Activated CD8-positive, alpha-beta T cell treated with anti-CD3 and anti-CD28 coated beads for 36 hours (primary cell): ENCODE results near the gene SMOC2. TPM values are rescaled to one million over a fixed set of nuclear protein-coding genes. Genes with fewer than 3 reads are reported as not detected.

Experiments used
- ATAC-seq: fragments of 200-7000 bp; cut with Tn5 transposase; one replicate; pipeline ENCODE4 v1.10.0; 2021; ENCODE audit warnings: mild to moderate bottlenecking, moderate library complexity
- CTCF ChIA-PET: fragments of 350-600 bp; sonication (Branson Sonifier 250); formaldehyde crosslinking; loops from one replicate; lab custom pipeline; 2021; ENCODE audit warnings: antibody characterized with exemption; lab: Charles Lee
- POLR2A ChIA-PET: fragments of 350-600 bp; sonication (Branson Sonifier 250); formaldehyde crosslinking; loops from one replicate; lab custom pipeline; 2021; ENCODE audit warnings: antibody characterized with exemption; lab: Charles Lee
- DNase-seq: peaks from one replicate; pipeline ENCODE4 v3.0.0-alpha.2; 2020
- H3K27ac Mint-ChIP-seq: one replicate; pipeline ENCODE4 v1.8.0; 2021; ENCODE audit warnings: mild to moderate bottlenecking, mixed read lengths
- H3K27me3 Mint-ChIP-seq: one replicate; pipeline ENCODE4 v1.8.0; 2021; ENCODE audit warnings: mixed read lengths
- H3K36me3 Mint-ChIP-seq: one replicate; pipeline ENCODE4 v1.8.0; 2021; ENCODE audit warnings: low read depth, mixed read lengths
- H3K4me1 Mint-ChIP-seq: one replicate; pipeline ENCODE4 v1.8.0; 2021; ENCODE audit warnings: low read depth, mixed read lengths
- H3K4me3 Mint-ChIP-seq: one replicate; pipeline ENCODE4 v1.8.0; 2021; ENCODE audit warnings: mild to moderate bottlenecking, moderate library complexity, mixed read lengths
- H3K9me3 Mint-ChIP-seq: one replicate; pipeline ENCODE4 v1.8.0; 2021; ENCODE audit warnings: mixed read lengths
- intact Hi-C: fragments of 100-400 bp; cut with micrococcal nuclease; formaldehyde crosslinking; loops from one replicate; pipeline ENCODE4 v1.10.0; 2022
- total RNA-seq, 2 experiments: library from RNA; stranded (reverse); gene quantifications; one replicate each; pipeline ENCODE4 v1.2.3, GENCODE V29; 2021
- TF ChIP-seq, protein P1 (sequence below): fragments of 200-600 bp; IDR thresholded peaks from one replicate; pipeline ENCODE4 v1.8.0; 2022; ENCODE audit warnings: antibody characterized with exemption, mild to moderate bottlenecking

Gene SMOC2
- total RNA-seq, 2 experiments from 2014 or later = not detected

DNA sequence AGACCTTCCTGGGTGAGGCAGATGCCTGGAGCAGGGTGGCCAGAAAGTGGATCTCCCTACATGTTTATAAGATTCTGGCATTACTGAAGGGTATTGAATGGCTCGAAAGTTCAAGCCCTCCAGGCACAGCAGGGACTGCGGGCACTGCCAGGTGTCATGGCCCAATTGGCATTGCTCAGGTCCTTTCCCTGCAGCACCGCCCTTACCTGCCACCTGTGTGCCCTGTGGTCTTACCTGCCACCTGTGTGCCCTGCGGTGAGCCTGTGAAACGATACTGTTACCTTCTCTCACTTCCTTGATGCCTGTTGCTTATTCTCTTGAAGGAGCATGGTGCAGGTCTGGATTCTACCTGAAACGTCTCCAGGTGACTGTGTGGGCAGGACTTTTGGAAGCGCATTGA lies 32.2 kb downstream of the SMOC2 start:
- no peak for ATAC-seq
- H3K4me3 Mint-ChIP-seq = no peak overlapping the region
- peaks cover 22% of the 10 kb centered on the region for H3K27me3 Mint-ChIP-seq
- no peaks in the 10 kb centered on the region for H3K36me3 Mint-ChIP-seq
- intact Hi-C loops = no loop called here
- H3K4me1 Mint-ChIP-seq = no peaks in the 10 kb centered on the region
- ChIA-PET CTCF (no interaction called here), POLR2A (no interaction called here)
- no peaks in the 10 kb centered on the region for H3K9me3 Mint-ChIP-seq
- TF ChIP-seq, protein P1, sequence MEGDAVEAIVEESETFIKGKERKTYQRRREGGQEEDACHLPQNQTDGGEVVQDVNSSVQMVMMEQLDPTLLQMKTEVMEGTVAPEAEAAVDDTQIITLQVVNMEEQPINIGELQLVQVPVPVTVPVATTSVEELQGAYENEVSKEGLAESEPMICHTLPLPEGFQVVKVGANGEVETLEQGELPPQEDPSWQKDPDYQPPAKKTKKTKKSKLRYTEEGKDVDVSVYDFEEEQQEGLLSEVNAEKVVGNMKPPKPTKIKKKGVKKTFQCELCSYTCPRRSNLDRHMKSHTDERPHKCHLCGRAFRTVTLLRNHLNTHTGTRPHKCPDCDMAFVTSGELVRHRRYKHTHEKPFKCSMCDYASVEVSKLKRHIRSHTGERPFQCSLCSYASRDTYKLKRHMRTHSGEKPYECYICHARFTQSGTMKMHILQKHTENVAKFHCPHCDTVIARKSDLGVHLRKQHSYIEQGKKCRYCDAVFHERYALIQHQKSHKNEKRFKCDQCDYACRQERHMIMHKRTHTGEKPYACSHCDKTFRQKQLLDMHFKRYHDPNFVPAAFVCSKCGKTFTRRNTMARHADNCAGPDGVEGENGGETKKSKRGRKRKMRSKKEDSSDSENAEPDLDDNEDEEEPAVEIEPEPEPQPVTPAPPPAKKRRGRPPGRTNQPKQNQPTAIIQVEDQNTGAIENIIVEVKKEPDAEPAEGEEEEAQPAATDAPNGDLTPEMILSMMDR = no peak
- H3K27ac Mint-ChIP-seq = no peak overlapping the region
- no peak for DNase-seq

DNA sequence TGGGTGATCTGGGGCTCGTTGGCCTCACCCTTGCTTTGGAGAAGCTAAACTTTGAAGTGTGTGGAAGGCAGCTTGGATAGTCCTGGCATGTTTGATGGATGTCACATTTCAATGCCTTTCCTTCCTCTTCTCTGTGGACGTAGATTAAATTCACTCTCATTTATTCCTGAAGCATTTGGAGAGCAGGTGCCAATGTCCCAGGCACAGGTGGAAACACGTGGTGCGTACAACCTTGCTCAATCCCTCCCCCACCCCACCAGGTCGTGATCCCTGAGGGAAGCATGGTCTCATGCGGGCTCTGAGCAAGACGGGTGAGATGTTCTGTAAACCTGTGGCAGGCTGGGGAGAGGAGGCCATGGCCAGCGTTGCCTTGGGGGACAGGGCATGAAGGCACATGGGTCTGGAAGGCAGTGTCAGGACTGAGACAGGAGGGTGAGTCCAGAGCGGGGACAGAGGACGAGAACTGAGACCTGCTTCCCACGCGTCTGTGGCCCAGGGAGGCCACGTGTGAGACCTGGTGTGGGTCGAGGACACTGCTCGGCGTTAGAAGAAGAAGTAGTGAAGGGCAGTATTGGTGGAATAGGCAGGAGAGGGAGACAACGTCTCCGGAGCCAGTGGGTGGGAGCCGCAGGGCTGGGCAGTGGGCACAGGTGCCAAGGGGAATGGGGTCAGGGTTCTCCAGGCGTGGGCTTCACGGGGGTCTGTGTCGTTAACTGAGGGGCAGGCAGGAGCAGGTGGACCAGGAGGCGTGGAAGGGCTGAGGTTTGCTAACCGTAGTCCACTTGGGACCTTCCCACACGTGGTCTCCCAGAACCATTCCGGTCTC lies 34.4 kb downstream of the SMOC2 start:
- ChIA-PET CTCF (no interaction called here), POLR2A (no interaction called here)
- Mint-ChIP-seq H3K4me3 (no peak overlapping the region), H3K9me3 (no peaks in the 10 kb centered on the region), H3K4me1 (no peaks in the 10 kb centered on the region), H3K36me3 (no peaks in the 10 kb centered on the region), H3K27ac (no peak overlapping the region), H3K27me3 (peaks cover 22% of the 10 kb centered on the region)
- ATAC-seq (no peak), DNase-seq (no peak)
- intact Hi-C loops = no loop called here
- TF ChIP-seq, protein P1 = no peak

DNA sequence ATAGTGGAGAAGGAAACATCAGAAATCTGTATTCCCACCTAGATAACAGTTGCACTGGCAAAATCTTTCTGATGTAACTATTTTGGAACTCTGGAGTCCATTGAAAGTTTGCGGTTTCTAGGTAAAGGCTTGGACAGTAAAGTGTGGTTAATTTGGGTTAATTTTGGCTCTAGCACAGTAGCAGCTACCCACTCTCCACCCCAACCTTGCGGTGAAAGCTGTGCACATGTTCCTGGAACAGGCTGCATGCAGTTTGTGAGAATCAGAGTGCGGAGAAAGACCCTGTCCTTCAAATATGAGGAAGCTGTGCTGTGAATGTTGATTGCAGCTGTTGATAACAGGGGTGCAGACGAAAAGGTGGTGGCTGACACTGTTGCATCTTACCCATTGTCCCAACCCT lies 38.4 kb downstream of the SMOC2 start:
- intact Hi-C loops = no loop called here
- ChIA-PET POLR2A (no interaction called here), CTCF (no interaction called here)
- no peaks in the 10 kb centered on the region for H3K4me1 Mint-ChIP-seq
- H3K4me3 Mint-ChIP-seq = no peak overlapping the region
- H3K27ac Mint-ChIP-seq = no peak overlapping the region
- DNase-seq = no peak
- peaks cover 16% of the 10 kb centered on the region for H3K27me3 Mint-ChIP-seq
- H3K36me3 Mint-ChIP-seq = no peaks in the 10 kb centered on the region
- peaks cover 5% of the 10 kb centered on the region for H3K9me3 Mint-ChIP-seq
- TF ChIP-seq, protein P1 = no peak
- ATAC-seq = no peak

DNA sequence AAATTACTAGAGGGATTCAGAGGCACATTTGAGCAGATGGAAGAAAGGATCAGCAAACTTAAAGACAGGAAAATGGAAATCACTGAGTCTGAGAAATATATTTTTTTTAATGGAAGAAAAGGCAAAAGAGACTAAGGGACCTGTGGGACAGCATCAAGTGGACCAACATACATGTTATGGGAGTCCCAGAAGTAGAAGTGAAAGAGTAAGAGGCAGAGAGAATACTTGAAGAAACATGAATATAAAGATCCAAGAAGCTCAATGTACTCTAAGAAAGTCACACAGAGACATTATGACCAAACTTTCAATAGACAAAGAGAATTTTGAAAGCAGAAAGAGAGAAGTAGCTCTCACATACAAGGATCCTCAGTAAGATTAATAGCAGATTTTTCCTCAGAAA lies 39.5 kb downstream of the SMOC2 start:
- POLR2A ChIA-PET = no interaction called here
- H3K4me3 Mint-ChIP-seq = no peak overlapping the region
- TF ChIP-seq, protein P1 = no peak
- H3K4me1 Mint-ChIP-seq = no peaks in the 10 kb centered on the region
- H3K9me3 Mint-ChIP-seq = peaks cover 5% of the 10 kb centered on the region
- no peak for ATAC-seq
- DNase-seq = no peak
- peaks cover 8% of the 10 kb centered on the region for H3K27me3 Mint-ChIP-seq
- CTCF ChIA-PET = no interaction called here
- intact Hi-C loops = no loop called here
- no peaks in the 10 kb centered on the region for H3K36me3 Mint-ChIP-seq
- H3K27ac Mint-ChIP-seq = no peak overlapping the region

DNA sequence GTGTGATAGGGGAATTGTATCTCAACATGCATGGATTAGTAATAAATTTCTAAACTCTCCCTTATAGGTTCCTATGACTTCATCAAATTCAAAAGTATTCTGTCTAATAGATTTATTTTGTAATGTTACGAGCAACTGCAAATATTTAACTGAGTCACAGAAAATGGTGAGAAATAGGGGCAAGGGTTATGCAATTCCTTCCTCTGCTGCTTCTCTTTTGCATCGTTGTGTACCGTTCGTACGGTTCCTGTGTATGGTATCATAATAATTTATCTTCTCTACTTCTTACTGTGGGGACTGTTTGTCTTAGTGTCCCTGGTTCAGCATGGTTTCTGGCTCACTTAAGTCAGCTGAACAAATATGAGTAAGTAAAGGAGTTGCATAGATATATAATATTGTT lies 44.8 kb downstream of the SMOC2 start:
- H3K4me3 Mint-ChIP-seq = no peak overlapping the region
- H3K9me3 Mint-ChIP-seq = peaks cover under 1% of the 10 kb centered on the region
- H3K27me3 Mint-ChIP-seq = no peaks in the 10 kb centered on the region
- no peaks in the 10 kb centered on the region for H3K4me1 Mint-ChIP-seq
- intact Hi-C loops = no loop called here
- DNase-seq (no peak), ATAC-seq (no peak)
- no peak overlapping the region for H3K27ac Mint-ChIP-seq
- CTCF ChIA-PET = no interaction called here
- H3K36me3 Mint-ChIP-seq = no peaks in the 10 kb centered on the region
- POLR2A ChIA-PET = no interaction called here
- TF ChIP-seq, protein P1 = no peak
